Endothelial cell of umbilical vein (primary cell): ENCODE measurements around the gene PTPRF. TPM values are rescaled to one million over a fixed set of nuclear protein-coding genes. Genes with fewer than 3 reads are reported as not detected.

Source experiments
- BruUV-seq: library from RNA; stranded (reverse); fragments of 400-500 nt; replicated peaks from 2 replicates; lab custom pipeline; 2021; lab: Mats Ljungman, UMichigan
- CTCF ChIA-PET: fragments of 300-600, 350-600 bp; sonication (Branson Sonifier 250); formaldehyde crosslinking; loops from one replicate; lab custom pipeline; 2021; ENCODE audit warnings: antibody characterized with exemption, inconsistent platforms; lab: Charles Lee
- POLR2A ChIA-PET: fragments of 300-600, 350-600 bp; sonication (Branson Sonifier 250); formaldehyde crosslinking; loops from one replicate; lab custom pipeline; 2021; ENCODE audit warnings: antibody characterized with exemption, inconsistent platforms; lab: Charles Lee
- DNase-seq: peaks from one replicate; pipeline ENCODE4 v3.0.0-alpha.2; 2011; ENCODE audit warnings: low read depth, low spot score
- FAIRE-seq: peaks from 2 replicates; lab custom pipeline; 2011; peaks lifted over from hg19 to GRCh38; lab: Jason Lieb, UNC
- H2AFZ ChIP-seq: 2 replicates; pipeline ENCODE4 v1.6.0; 2012; ENCODE audit warnings: low read depth, low read length, control low read depth, inconsistent platforms
- H3K27ac ChIP-seq: 2 replicates; pipeline ENCODE4 v1.5.1; 2011; ENCODE audit warnings: low read depth, mild to moderate bottlenecking, control low read depth, low read length, moderate library complexity; ENCODE audit not compliant: insufficient read depth
- H3K27me3 ChIP-seq, 2 experiments: 2 replicates each; pipeline versions ENCODE4 v1.6.0 to v1.6.1; 2011; ENCODE audit warnings: low read length in 2 of 2, mixed read lengths in 1 of 2; ENCODE audit not compliant: control insufficient read depth in 2 of 2, insufficient read depth in 2 of 2
- H3K36me3 ChIP-seq, 2 experiments: 2 replicates in 1 of 2; 3 replicates in 1 of 2; pipeline ENCODE4 v1.5.1; 2011; ENCODE audit warnings: low read length in 2 of 2, mild to moderate bottlenecking in 1 of 2, moderate library complexity in 1 of 2; ENCODE audit not compliant: control insufficient read depth in 2 of 2, insufficient read depth in 2 of 2; ENCODE audit errors: extremely low read depth in 1 of 2
- H3K4me1 ChIP-seq: 3 replicates; pipeline ENCODE4 v1.5.1; 2011; ENCODE audit warnings: mild to moderate bottlenecking, low read length; ENCODE audit not compliant: control insufficient read depth, insufficient read depth; ENCODE audit errors: extremely low read depth
- H3K4me2 ChIP-seq: 2 replicates; pipeline ENCODE4 v1.6.1; 2011; ENCODE audit warnings: low read length, control low read depth, mixed read lengths; ENCODE audit not compliant: insufficient read depth
- H3K4me3 ChIP-seq, 3 experiments: fragments of 200-600 bp in 1 of 3; sonication (generic), shearing (Covaris generic) in 1 of 3; replicated peaks in 1 of 3; 2 replicates each; pipeline ENCODE4 v1.5.1; 2011 to 2016; ENCODE audit warnings: control low read depth in 3 of 3, low read length in 3 of 3, mild to moderate bottlenecking in 2 of 3, inconsistent platforms in 1 of 3, low read depth in 1 of 3, moderate library complexity in 1 of 3; ENCODE audit not compliant: insufficient read depth in 1 of 3
- H3K79me2 ChIP-seq: 2 replicates; pipeline ENCODE4 v1.6.0; 2012; ENCODE audit warnings: low read length, inconsistent platforms; ENCODE audit not compliant: control insufficient read depth, insufficient read depth
- H3K9ac ChIP-seq: replicated peaks from 2 replicates; pipeline ENCODE3; 2011; ENCODE audit warnings: low read length, control low read depth; ENCODE audit not compliant: insufficient read depth; ENCODE audit errors: extremely low read depth
- H3K9me1 ChIP-seq: replicated peaks from 3 replicates; pipeline ENCODE4 v1.6.0; 2011; ENCODE audit warnings: mild to moderate bottlenecking, low read length; ENCODE audit not compliant: control insufficient read depth, insufficient read depth; ENCODE audit errors: extremely low read depth
- H3K9me3 ChIP-seq: replicated peaks from 2 replicates; pipeline ENCODE4 v1.5.1; 2012; ENCODE audit warnings: low read length, inconsistent platforms; ENCODE audit not compliant: control insufficient read depth, insufficient read depth
- H4K20me1 ChIP-seq: replicated peaks from 2 replicates; pipeline ENCODE3; 2011; ENCODE audit warnings: mild to moderate bottlenecking, low read length; ENCODE audit not compliant: control insufficient read depth, insufficient read depth; ENCODE audit errors: extremely low read depth
- EZH2 ChIP-seq: IDR thresholded peaks from 2 replicates; pipeline ENCODE4 v1.6.1; 2012; ENCODE audit warnings: borderline replicate concordance, low read depth, mild to moderate bottlenecking, moderate library complexity, low read length, inconsistent platforms; ENCODE audit not compliant: severe bottlenecking
- FOS ChIP-seq: IDR thresholded peaks from 2 replicates; pipeline ENCODE4 v1.6.1; 2011; ENCODE audit warnings: mild to moderate bottlenecking, low read length, moderate library complexity, borderline replicate concordance; ENCODE audit not compliant: insufficient read depth
- GATA2 ChIP-seq: IDR thresholded peaks from 2 replicates; pipeline ENCODE4 v1.7.0; 2011; ENCODE audit warnings: low read depth, mild to moderate bottlenecking, moderate library complexity, mixed read lengths, low read length; ENCODE audit not compliant: insufficient read length, insufficient read depth
- JUN ChIP-seq: IDR thresholded peaks from 2 replicates; pipeline ENCODE4 v1.6.1; 2011; ENCODE audit warnings: borderline replicate concordance, low read depth; ENCODE audit not compliant: insufficient read length, insufficient read depth
- MYC ChIP-seq: IDR thresholded peaks from one replicate; pipeline ENCODE4 v1.6.1; 2011; ENCODE audit warnings: mild to moderate bottlenecking, low read depth, low read length
- POLR2A ChIP-seq: IDR thresholded peaks from 2 replicates; pipeline ENCODE4 v1.6.1; 2012; ENCODE audit warnings: low read depth, mild to moderate bottlenecking, control low read depth, low read length
- POLR2AphosphoS5 ChIP-seq: IDR thresholded peaks from 2 replicates; pipeline ENCODE4 v1.6.1; 2012; ENCODE audit warnings: low read depth, mild to moderate bottlenecking, control low read depth, low read length, moderate library complexity; ENCODE audit not compliant: insufficient read depth
- dilution Hi-C: fragments of 300-500 bp; cut with MboI; formaldehyde crosslinking; loops from one replicate; pipeline ENCODE4 v1.15.0; 2019; ENCODE audit warnings: low sequenced_read_pairs; ENCODE audit not compliant: extremely low pct_ligation_motif_present
- intact Hi-C: fragments of 100-400 bp; cut with micrococcal nuclease; formaldehyde crosslinking; loops from one replicate; pipeline ENCODE4 v1.10.0; 2022
- polyA plus RNA-seq, 4 experiments: library from polyadenylated mRNA; depleted of rRNA in 3 of 4; stranded (reverse) in 3 of 4; unstranded in 1 of 4; fragments of >200 nt; gene quantifications; 2 replicates each; pipeline versions ENCODE4 v1.2.1 to v1.2.3, GENCODE V29; 2011 to 2012; ENCODE audit warnings: missing spikeins in 1 of 4
- total RNA-seq: library from RNA; stranded (reverse); gene quantifications from 2 replicates; pipeline ENCODE4 v1.2.3, GENCODE V29; 2021
- TF ChIP-seq, protein P1 (sequence below): IDR thresholded peaks from 2 replicates; pipeline ENCODE4 v1.6.1; 2011; ENCODE audit not compliant: insufficient read depth, insufficient read length
- TF ChIP-seq, protein P2 (sequence below), 2 donors: IDR thresholded peaks; 1 replicate in 1 of 2; 2 replicates in 1 of 2; pipeline ENCODE4 v1.5.1; 2011; ENCODE audit warnings: low read length in 2 of 2, mild to moderate bottlenecking in 2 of 2, moderate library complexity in 2 of 2, control low read depth in 1 of 2, inconsistent platforms in 1 of 2, low read depth in 1 of 2; ENCODE audit not compliant: insufficient read depth in 1 of 2; ENCODE audit errors: extremely low read depth in 1 of 2

Gene PTPRF
- total and polyA plus RNA-seq, 2 donors (not counting 3 experiments of a cell fraction or from before 2014, with no cell fraction given) = 217 to 338 TPM

DNA sequence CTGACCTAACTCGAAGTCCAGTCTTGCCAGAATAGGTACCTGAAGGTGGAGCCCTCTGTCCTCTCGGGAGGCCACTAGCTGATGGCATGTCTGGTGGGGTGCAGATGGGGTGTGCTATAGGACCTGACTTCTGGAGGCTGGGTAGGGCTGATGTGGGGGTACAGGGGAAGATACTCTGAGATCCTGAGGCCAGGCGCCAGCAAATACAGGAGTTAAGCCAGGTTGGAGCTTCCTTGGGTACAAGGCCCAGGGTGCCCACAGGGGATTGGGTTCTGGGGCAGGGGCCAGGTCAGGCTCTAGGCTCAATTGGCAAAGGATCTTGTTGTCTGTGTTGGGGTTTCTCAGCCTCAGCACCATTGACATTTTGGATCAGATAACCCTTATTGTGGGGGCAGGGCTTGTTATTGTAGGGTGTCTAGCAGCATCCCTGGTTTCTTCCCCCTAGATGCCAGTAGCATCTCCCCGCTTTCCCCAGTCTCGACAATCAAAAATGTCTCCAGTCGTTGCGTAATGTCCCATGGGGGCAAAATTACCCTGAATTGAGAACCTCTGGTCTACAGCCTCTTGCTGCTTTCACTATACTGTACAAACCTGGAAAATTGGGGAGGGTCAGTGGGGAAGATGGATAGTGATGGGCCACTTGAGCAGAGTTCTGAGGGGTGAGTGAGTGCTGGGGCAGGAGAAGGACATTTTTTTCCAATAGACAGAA, 9.2 kb downstream of the PTPRF start:
- Histone ChIP-seq H3K4me3 (no peak overlapping the region), H3K36me3 (peaks cover 0 to 13% of the 10 kb centered on the region in 2 experiments), H3K9me3 (no peaks in the 10 kb centered on the region), H4K20me1 (no peaks in the 10 kb centered on the region), H3K27me3 (no peaks in the 10 kb centered on the region), H2AFZ (no peak overlapping the region), H3K9me1 (no peaks in the 10 kb centered on the region), H3K4me2 (no peak overlapping the region), H3K27ac (no peak overlapping the region), H3K9ac (no peak overlapping the region), H3K4me1 (peaks cover 23% of the 10 kb centered on the region), H3K79me2 (peaks cover 71% of the 10 kb centered on the region)
- FAIRE-seq (no peak), DNase-seq (no peak)
- dilution Hi-C loops = no loop called here
- TF ChIP-seq EZH2 = no peak
- TF ChIP-seq MYC = no peak
- TF ChIP-seq, protein P1, sequence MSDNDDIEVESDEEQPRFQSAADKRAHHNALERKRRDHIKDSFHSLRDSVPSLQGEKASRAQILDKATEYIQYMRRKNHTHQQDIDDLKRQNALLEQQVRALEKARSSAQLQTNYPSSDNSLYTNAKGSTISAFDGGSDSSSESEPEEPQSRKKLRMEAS = no peak
- no peak for TF ChIP-seq JUN
- TF ChIP-seq POLR2AphosphoS5 = no peak
- TF ChIP-seq, protein P2, sequence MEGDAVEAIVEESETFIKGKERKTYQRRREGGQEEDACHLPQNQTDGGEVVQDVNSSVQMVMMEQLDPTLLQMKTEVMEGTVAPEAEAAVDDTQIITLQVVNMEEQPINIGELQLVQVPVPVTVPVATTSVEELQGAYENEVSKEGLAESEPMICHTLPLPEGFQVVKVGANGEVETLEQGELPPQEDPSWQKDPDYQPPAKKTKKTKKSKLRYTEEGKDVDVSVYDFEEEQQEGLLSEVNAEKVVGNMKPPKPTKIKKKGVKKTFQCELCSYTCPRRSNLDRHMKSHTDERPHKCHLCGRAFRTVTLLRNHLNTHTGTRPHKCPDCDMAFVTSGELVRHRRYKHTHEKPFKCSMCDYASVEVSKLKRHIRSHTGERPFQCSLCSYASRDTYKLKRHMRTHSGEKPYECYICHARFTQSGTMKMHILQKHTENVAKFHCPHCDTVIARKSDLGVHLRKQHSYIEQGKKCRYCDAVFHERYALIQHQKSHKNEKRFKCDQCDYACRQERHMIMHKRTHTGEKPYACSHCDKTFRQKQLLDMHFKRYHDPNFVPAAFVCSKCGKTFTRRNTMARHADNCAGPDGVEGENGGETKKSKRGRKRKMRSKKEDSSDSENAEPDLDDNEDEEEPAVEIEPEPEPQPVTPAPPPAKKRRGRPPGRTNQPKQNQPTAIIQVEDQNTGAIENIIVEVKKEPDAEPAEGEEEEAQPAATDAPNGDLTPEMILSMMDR (IDR thresholded peaks at IDR 0.05; ENCODE audit: extremely low read depth in 1 of 2, insufficient read depth in 1 of 2, low read depth in 1 of 2, low read length in 2 of 2) = no peak
- TF ChIP-seq FOS = no peak
- no peak for TF ChIP-seq GATA2
- no peak for TF ChIP-seq POLR2A
- ChIA-PET POLR2A (no interaction called here), CTCF (interaction anchor here (1.6 to 5.9 kb wide), 2 partner anchors 9 to 14 kb away, joined by 7 to 28 read pairs; partner anchors contain the start of gene PTPRF)
- intact Hi-C loops = no loop called here
- BruUV-seq = no TSS peak
